ENCODE measurements around the gene TMEM236.

The TMEM236 gene

GRCh38 chr10:17742918-17743317, 9.1 kb upstream of the TMEM236 start:
- DNase-seq, result no peak

- no peak for DNase-seq
Measured at GRCh38 chr10:17743437-17743836, 8.6 kb upstream of the TMEM236 start.

DNA sequence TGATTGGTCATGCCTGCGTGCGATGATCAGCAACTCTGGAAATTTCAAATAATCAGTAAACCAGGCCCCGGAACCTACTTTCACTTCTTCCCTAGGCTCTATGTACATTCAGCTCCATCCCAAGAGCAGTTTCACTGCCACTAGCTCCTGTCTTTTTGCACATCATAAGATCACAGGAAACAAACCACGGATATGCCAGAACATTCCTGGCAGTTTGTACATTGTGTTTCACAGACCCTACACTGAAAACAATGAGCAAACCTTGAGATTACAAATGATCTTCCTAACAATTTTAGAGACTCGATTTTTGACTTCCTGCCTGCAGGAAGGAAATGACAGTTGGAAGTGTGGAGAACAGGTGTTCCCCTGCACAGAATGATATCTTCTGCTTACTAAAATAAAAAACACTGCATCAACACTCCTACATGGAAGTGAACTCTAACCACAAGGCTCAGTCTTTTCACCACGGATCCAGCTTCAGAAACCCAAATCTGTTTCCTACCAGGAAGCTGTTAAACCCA, 7.6 kb upstream of the TMEM236 start:
- DNase-seq, result no peak

GRCh38 chr10:17747883-17748550, 4.0 kb upstream of the TMEM236 start:
- no peak for DNase-seq

- DNase-seq, result no peak
Measured at GRCh38 chr10:17749890-17750289, 2.1 kb upstream of the TMEM236 start.

GRCh38 chr10:17756557-17757217, 4.7 kb downstream of the TMEM236 start:
- DNase-seq, result no peak

- no peak for DNase-seq
Measured at GRCh38 chr10:17758200-17758599, 6.2 kb downstream of the TMEM236 start.

GRCh38 chr10:17758896-17759295, 6.9 kb downstream of the TMEM236 start:
- no peak for DNase-seq

DNA sequence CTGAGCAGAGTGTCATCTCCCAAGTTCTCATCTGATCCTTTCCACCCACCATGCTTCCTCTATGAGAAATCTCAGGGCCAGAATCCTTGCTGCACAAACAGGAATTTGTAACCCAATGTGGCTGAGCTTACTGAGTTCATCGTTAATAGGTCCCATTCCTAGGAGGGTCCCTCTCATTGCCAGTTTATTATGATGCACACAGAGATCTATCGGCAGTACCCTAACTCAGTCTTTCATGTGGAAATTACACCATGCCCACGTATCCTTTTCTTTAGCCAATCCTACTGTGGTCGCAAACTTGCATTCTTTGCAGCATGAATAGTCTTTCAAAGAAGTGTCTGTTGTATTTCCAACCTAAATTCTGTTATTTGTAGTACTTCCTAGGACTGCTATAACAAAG, 12.1 kb downstream of the TMEM236 start:
- no peak for DNase-seq

DNA sequence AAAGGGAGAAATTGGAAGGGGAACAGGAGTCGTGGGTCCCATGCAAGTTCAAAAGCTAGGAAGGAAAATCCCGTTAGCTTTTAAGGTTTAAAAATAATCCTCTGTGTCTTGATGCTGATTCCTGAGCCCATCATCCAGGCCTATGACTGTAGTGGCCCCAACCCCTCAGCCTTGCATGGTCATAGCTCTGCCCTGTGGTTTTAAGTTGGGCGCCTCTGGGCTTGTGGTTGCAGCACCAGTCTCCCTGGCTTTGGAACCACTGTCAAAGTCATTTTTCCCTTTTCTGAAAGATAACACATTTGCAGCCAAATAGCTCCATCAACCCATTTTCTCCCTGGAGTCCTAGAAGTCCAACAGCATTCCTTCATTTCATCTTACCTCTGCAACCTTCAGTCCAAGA, 13.6 kb downstream of the TMEM236 start:
- no peak for DNase-seq

- DNase-seq, result no peak
Measured at GRCh38 chr10:17766731-17767130, 14.7 kb downstream of the TMEM236 start.

DNA sequence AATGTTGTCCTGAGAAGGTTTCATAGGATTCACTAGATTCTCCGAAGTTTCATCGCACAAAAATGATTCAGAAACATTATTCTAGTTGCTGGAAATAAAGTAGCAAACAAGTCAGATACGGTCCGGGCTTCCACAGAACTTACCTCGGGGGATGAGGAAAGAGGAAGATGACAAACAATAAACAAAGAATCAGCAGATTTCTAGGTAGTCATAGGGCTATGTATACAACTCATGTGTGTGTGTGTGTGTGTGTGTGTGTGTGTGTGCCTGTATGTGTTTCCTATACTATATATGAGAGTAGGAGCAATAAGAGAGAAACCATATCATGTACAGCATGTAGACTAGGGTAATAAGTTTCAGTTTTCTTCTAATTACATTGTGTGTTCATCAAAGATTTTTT, 16.5 kb downstream of the TMEM236 start:
- no peak for DNase-seq

DNA sequence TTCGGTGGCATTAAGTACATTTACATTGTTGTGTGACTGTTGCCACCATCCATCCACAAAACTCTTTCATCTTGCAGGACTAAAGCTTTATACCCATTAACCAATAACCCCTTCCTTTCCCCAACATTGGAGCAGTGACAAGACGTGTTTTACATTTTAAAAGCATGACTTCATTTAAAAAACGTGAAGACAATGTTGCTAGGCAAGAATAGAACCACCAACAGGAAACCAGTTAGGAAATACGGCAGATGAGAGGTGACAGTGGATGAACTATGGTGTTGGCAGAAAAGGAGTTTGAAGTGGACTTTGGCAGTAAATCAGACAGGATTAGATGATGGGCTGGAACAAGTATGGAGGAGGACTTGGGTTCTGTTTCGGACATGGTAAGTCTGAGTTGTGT, 17.0 kb downstream of the TMEM236 start:
- DNase-seq, result no peak

- no peak for DNase-seq
Measured at GRCh38 chr10:17771017-17771416, 19.0 kb downstream of the TMEM236 start.

DNA sequence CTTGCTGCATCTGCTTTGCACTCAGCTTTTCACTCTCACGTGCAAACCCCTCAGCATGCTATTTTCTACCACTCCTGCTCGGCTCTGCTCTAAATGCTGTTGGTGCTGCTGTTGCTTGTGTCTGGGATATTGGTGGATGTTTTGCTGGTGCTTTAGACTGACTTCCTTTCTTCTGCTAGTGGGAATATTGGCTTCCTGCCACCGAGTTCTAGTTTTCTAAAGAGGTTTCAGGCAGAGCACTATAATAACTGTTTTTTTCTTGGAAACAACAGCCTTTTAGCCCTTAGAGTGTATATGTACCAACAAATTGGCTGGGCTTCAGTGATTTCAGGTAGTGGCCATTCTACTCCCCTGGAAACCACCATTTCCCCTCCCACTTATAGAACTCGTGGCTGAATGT, 27.8 kb downstream of the TMEM236 start:
- DNase-seq, result no peak

GRCh38 chr10:17780727-17781126, 28.7 kb downstream of the TMEM236 start:
- no peak for DNase-seq

GRCh38 chr10:17781856-17782255, 29.9 kb downstream of the TMEM236 start:
- no peak for DNase-seq

DNA sequence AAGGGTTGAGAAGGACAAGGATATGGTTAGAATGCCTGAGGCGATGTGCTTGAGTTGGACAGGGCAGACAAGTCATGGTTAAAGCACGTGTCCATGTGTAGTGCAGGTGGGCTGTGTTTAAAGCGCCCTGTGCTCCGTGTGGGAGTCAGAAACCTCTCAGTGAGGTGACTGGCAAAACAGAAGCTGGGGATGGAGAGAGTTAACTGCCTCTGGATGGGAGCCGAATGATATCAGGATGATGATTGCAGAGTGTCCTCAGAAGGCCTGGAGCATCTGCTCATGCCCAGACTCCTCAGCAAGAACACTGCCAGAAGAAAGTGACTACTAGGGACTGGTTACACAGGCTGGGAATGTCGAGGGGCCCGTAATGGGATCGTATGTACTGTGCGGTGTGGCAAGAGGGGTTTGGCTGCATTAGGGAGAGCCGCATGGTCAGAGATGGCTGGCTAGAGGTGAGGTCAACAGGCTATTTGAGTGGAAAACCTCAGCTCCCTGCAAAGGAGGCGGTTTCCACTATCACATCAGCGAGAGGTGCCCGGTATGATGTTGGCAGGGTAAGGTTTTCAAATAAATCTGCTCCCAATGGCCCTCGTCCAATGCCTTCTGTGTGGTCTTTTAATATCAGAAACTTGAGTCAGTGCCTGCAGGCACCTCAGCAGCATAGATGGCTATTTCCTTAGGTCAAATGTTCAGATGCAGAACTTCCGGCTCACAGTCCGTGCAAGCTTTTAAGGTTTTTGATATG, 31.1 kb downstream of the TMEM236 start:
- DNase-seq, result no peak

- DNase-seq, result no peak
Measured at GRCh38 chr10:17783751-17784150, 31.8 kb downstream of the TMEM236 start.

- DNase-seq, result no peak
Measured at GRCh38 chr10:17784688-17785087, 32.7 kb downstream of the TMEM236 start.

- DNase-seq, result no peak
Measured at GRCh38 chr10:17785276-17785930, 33.4 kb downstream of the TMEM236 start.

DNA sequence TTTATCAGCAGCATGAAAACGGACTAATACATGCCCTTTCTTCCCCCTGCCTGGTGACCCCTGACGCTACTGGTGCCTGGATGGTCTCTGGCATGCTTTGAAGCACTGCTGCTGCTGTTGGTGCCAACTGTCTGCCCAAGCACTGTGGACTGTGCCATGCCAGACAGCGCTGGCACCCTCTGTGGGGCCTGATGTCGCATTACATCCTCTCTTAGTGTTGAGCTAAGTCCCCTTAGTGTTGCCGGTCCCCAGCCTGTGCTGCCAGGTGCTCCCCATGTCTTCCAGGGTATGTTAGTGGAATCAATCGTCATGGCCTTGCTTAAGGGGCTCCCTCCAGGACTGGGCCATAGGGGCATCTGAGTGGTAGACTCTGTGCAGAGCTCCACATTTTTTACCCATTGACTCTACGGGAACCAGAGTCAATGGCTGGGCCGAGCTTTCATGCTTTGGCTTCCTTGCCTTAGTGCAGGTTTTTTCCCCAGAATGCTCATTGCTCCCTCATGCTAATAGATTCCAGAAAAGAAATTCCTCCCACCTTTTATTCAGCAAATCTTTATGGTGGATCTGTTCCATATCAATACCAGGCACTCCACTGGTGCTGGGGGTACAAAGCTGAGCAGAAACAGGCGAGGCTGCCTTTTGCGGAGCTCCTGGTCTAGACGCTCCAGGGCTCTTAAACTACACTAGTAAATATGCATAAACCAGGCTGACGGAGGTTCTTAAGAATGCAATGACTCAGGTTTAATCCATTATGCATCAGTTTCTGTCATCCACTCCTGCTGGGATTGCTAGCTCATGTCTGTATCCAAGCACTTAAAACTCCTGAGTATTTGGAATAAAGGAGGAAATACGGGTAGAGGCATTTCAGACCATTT, 35.3 kb downstream of the TMEM236 start:
- DNase-seq, result no peak

Measured in NCI-H187 (cell line).